Pericardium fibroblast (primary cell): Measurements from ENCODE around the gene TRIM68. TPM values are rescaled to one million over a fixed set of nuclear protein-coding genes. Genes with fewer than 3 reads are reported as not detected.

Experiments used
- total RNA-seq: library from RNA; depleted of rRNA; stranded (reverse); fragments of >200 nt; gene quantifications from 2 replicates; pipeline ENCODE4 v1.2.3, GENCODE V29; 2015

The TRIM68 gene
- total RNA-seq = 7.2 and 12.2 TPM in 2 replicates

DNA sequence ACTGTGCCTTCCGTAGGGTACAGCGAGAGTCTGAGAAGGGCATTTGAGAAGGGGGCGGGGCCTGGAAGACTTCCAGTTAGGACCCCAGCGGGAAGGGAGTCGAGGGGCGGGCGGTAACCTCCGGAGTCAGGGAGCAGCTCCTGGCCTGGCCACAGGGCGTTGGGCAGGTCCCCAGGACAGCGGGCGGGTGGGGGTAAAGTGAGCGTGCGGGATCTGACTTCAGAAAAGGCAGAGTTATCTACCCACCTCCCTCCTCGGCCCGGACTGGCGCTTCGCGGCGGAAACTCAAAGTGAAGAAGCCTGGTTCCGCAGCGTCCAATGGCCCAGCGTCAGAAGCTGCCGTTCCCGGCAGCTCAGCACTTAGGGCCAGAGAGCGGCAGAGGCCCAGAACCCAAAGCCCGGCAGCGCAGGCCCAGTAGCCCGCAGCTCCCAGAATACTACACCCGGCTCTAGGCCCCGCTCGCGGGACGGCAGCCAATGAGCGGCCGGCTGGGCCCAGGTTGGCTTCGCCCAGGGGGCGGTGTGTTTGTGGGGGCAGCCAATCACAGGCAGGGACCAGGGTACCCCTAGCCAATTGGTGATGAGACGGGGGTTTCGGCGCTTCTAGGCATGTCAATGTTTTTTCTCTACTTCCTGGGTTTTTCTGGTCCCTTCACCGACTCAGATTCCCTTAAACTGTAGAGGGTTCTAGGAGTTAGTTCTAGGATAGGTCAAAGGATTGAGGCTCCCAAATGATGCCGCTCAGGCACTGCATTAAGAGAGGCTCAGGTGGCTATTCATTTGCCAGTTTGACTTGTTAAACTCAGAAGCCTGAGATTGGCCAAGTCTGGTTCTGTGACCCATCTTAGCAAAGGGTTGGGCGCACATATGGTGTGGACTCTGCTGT lies at the start of gene TRIM68:
Gene TRIM68 (minus strand): TSS at position 451 of the 886 bp plus-strand sequence. CDS start 2,727 bp downstream, outside the sequence.

DNA sequence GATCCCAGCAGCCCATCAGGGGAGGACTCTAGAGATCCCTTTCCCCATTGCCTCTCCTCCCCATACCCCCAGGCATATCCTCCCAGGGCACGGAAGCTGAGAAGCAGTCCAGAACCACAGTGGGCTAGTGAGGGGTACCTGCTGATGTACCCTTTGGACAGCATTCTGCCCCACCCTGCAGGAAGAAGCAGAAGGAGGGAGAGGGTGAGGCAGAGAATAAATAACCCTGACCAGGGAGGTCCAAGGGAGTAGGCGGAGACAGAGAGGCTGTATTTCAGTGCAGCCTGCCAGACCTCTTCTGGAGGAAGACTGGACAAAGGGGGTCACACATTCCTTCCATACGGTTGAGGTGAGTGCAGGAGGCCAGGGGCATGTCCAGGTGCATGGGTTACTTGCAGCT lies 35.7 kb upstream of the TRIM68 start, which contains the start of gene OR51E1:
Gene OR51E1 (plus strand): TSS at position 301 of the 400 bp plus-strand sequence. CDS start 8,545 bp downstream, outside the sequence.

DNA sequence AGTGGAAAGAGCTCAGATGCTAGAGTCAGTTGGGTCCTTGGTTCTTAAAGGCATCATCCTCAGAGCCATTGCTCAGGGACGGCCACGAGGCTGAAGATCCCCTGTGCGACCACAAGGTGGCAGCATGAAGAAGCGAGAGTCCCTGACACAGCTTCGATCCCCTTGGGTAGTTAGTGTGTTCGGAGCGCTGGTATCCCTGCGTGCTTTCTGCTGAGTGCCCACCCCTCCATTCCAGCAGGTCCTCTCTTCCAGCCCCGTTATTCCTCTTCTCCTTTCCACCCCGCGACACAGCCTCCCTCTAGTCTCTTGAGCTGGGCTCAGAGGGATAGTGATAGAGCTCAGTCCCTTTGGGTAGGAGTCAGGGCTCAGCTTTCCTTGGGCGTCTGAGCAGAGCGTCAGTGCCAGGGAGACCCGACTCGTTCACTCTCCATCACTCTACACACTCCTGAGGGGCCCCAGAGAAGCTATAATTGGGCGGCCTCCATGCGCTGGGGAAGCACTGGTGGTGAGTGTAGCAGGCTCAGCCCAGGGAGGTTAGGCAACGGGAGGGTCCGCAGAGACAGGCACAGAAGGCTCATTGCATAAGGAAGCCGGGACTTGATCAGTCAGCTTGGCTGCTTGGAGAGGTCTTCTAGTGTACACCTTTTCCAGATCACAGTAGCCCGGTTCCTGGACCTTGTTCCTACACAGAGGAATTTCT lies 29.1 kb upstream of the TRIM68 start, which contains the start of gene OR51D1:
Gene OR51D1 (plus strand): TSS at position 516 of the 700 bp plus-strand sequence. CDS start 2,314 bp downstream, outside the sequence.

GRCh38 chr11:4593739-4594138 lies 14.3 kb downstream of the TRIM68 start, which contains the start of gene OR52I1:
OR52I1 (plus strand) TSS chr11:4594039; CDS start chr11:4594039, 0 bp downstream.

GRCh38 chr11:4581443-4581842 lies 26.6 kb downstream of the TRIM68 start, which contains the start of gene OR52I2:
OR52I2 (plus strand) TSS chr11:4581743.

Other genes starting within 250 kb of the TRIM68 start
- gene OR52B4, start 239.8 kb downstream of the TRIM68 start, total RNA-seq = not detected in 2 replicates
- 10.6 and 11.1 TPM in 2 replicates for gene TRIM21, start 214.5 kb downstream of the TRIM68 start, total RNA-seq
- not detected in 2 replicates for gene OR52K2, start 158.9 kb downstream of the TRIM68 start, total RNA-seq
- not detected in 2 replicates for gene OR52K1, start 125.6 kb downstream of the TRIM68 start, total RNA-seq
- not detected in 2 replicates for gene OR52M1, start 63.0 kb downstream of the TRIM68 start, total RNA-seq
- gene OR52I2, start 26.5 kb downstream of the TRIM68 start, total RNA-seq = not detected in 2 replicates
- not detected in 2 replicates for gene OR52I1, start 14.2 kb downstream of the TRIM68 start, total RNA-seq
- not detected in 2 replicates for gene OR51D1, start 29.2 kb upstream of the TRIM68 start, total RNA-seq
- not detected in 2 replicates for gene OR51E1, start 35.8 kb upstream of the TRIM68 start, total RNA-seq
- not detected in 2 replicates for gene OR51E2, start 89.6 kb upstream of the TRIM68 start, total RNA-seq
- not detected in 2 replicates for gene MMP26, start 96.6 kb upstream of the TRIM68 start, total RNA-seq
- not detected in 2 replicates for gene OR51F1, start 161.7 kb upstream of the TRIM68 start, total RNA-seq
- gene OR52R1, start 196.1 kb upstream of the TRIM68 start, total RNA-seq = not detected in 2 replicates
- not detected in 2 replicates for gene OR51F2, start 213.1 kb upstream of the TRIM68 start, total RNA-seq
- gene OR51S1, start 241.0 kb upstream of the TRIM68 start, total RNA-seq = not detected in 2 replicates